Stimulated activated CD4-positive, alpha-beta T cell treated with anti-CD3 and anti-CD28 coated beads, Interleukin-12 subunit alpha, Interleukin-12 subunit beta, amount 100 ng/mL, for 24 hours (primary cell): ENCODE measurements around the gene DHRS1.

Experiments
- DNase-seq, 2 experiments: peaks; one replicate each; pipeline ENCODE4 v3.0.0-alpha.2; 2020; ENCODE audit warnings: low read depth in 2 of 2

DHRS1 gene

GRCh38 chr14:24299255-24300191 is at the start of gene DHRS1, which contains the start of gene NOP9:
TSS of gene DHRS1 (minus strand) at chr14:24299780. CDS start at chr14:24299106, 674 bp downstream.
TSS of gene NOP9 (plus strand) at chr14:24299850. CDS start at chr14:24299955, 105 bp downstream.
- peak; percentile 87 to 92 for DNase-seq

- no peak for DNase-seq
These were observed 48.6 kb upstream of the DHRS1 start for GRCh38 chr14:24348186-24348585.

- no peak for DNase-seq
These were observed 47.6 kb upstream of the DHRS1 start for GRCh38 chr14:24347134-24347533.

- no peak for DNase-seq
These were observed 44.4 kb upstream of the DHRS1 start for GRCh38 chr14:24343795-24344660.

GRCh38 chr14:24342889-24343288 is 43.3 kb upstream of the DHRS1 start:
- DNase-seq: no peak

GRCh38 chr14:24340606-24341005 is 41.0 kb upstream of the DHRS1 start:
- DNase-seq: no peak

GRCh38 chr14:24339284-24340151 is 39.9 kb upstream of the DHRS1 start, which contains the start of gene RIPK3:
TSS of gene RIPK3 (minus strand) at chr14:24339991. CDS start at chr14:24339826, 165 bp downstream.
- peak in 1 of 2 experiments; percentile 60 for DNase-seq

- DNase-seq: no peak
These were observed 39.3 kb upstream of the DHRS1 start for GRCh38 chr14:24338843-24339242.

GRCh38 chr14:24337824-24338175 is 38.2 kb upstream of the DHRS1 start:
- DNase-seq: no peak

- no peak for DNase-seq
These were observed 37.7 kb upstream of the DHRS1 start for GRCh38 chr14:24337144-24337823.

- no peak for DNase-seq
These were observed 36.0 kb upstream of the DHRS1 start for GRCh38 chr14:24335461-24336171.

GRCh38 chr14:24334431-24335291 is 35.1 kb upstream of the DHRS1 start, which contains the start of gene ADCY4:
TSS of gene ADCY4 (minus strand) at chr14:24335071. CDS start at chr14:24334652, 419 bp downstream.
- DNase-seq: no peak

- DNase-seq: peak; percentile 62 to 76
These were observed 32.9 kb upstream of the DHRS1 start for GRCh38 chr14:24332268-24332993.

GRCh38 chr14:24331731-24332267 is 32.2 kb upstream of the DHRS1 start:
- DNase-seq: no peak

GRCh38 chr14:24330973-24331674 is 31.5 kb upstream of the DHRS1 start:
- no peak for DNase-seq

GRCh38 chr14:24329736-24330135 is 30.2 kb upstream of the DHRS1 start:
- DNase-seq: no peak

GRCh38 chr14:24329073-24329663 is 29.6 kb upstream of the DHRS1 start:
- DNase-seq: no peak
